BLaER1 treated with 17β-estradiol and CSF1 and Interleukin-3, amounts not matched to agents 10 nM and 100 nM (cell line): ENCODE measurements around the gene TACC3.

Experiments
- H3K27ac ChIP-seq, 11 experiments: shearing (Covaris generic); formaldehyde crosslinking; 2 replicates each; pipeline ENCODE4 v1.8.1; 2022
- H3K27me3 ChIP-seq, 11 experiments: shearing (Covaris generic); formaldehyde crosslinking; 2 replicates each; pipeline ENCODE4 v1.8.1; 2022
- H3K36me3 ChIP-seq, 11 experiments: shearing (Covaris generic); formaldehyde crosslinking; 2 replicates each; pipeline ENCODE4 v1.8.1; 2022
- H3K4me1 ChIP-seq, 10 experiments: shearing (Covaris generic); formaldehyde crosslinking; 2 replicates each; pipeline ENCODE4 v1.8.1; 2022
- H3K4me2 ChIP-seq, 11 experiments: shearing (Covaris generic); formaldehyde crosslinking; 2 replicates each; pipeline ENCODE4 v1.8.1; 2022
- H3K4me3 ChIP-seq, 10 experiments: shearing (Covaris generic); formaldehyde crosslinking; 2 replicates each; pipeline ENCODE4 v1.8.1; 2022
- H3K9ac ChIP-seq, 11 experiments: shearing (Covaris generic); formaldehyde crosslinking; 2 replicates each; pipeline ENCODE4 v1.8.1; 2022
- H3K9me3 ChIP-seq, 11 experiments: shearing (Covaris generic); formaldehyde crosslinking; replicated peaks in 1 of 11; 2 replicates each; pipeline ENCODE4 v1.8.1; 2022
- H4K20me1 ChIP-seq, 11 experiments: shearing (Covaris generic); formaldehyde crosslinking; 2 replicates each; pipeline ENCODE4 v1.8.1; 2022
- Cebpa-rat ChIP-seq, 11 experiments: shearing (Covaris generic); IDR thresholded peaks; 2 replicates each; pipeline ENCODE4 v1.8.1; 2022

The TACC3 gene

DNA sequence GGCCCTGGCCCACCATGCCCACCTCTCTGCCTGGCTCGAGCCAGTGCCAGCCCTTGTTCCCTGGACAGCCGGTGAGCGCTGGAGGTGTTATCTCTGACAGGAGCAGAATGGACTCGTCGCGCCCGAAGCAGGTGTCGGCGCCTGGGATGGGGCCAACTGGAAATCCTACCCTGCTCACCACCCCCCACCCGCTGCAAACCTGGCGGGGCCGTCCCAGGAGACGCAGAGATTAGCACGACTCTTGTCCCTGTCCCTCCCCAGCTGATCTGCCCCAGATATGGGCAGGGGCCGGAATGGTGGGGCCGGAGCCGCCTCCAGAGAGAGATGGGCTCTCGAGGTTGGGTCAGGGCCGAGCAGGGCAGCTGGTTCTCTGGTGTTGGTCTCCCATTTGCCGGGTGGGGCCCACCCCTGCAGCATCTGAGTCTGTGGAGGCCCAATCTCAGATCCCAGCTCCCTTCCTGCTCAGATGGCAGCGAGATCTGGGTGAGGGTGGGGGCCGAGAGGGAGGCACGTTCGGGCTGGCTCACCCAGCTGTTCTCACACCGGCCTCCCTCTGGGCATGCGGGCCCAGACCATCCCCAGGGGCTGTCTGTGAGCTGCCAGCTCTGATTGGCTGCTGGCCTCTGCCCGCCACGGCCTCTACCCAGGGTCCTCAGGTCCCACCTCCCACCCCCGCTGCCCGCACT is 51.7 kb downstream of the TACC3 start:
- H3K36me3 ChIP-seq: no peaks in the 10 kb centered on the region
- H3K4me2 ChIP-seq: peak overlapping the region in 10 of 11 experiments; percentile 35 to 92 (median 84); a peak in 21 of 22 replicates
- H4K20me1 ChIP-seq: peaks cover 0 to 46% (median 19%) of the 10 kb centered on the region in 11 experiments; a peak in 15 of 22 replicates
- peak overlapping the region in 4 of 11 experiments; percentile 22 to 65 (median 48); a peak in 5 of 22 replicates for H3K9ac ChIP-seq
- peaks cover 22 to 35% (median 30%) of the 10 kb centered on the region in 11 experiments; a peak in 20 of 22 replicates for H3K27me3 ChIP-seq
- H3K9me3 ChIP-seq: no peaks in the 10 kb centered on the region
- TF ChIP-seq Cebpa-rat (IDR thresholded peaks at IDR 0.05): no peak
- no peak overlapping the region for H3K27ac ChIP-seq
- H3K4me1 ChIP-seq: peaks cover 52 to 98% (median 92%) of the 10 kb centered on the region in 10 experiments
- no peak overlapping the region for H3K4me3 ChIP-seq

- H3K9ac ChIP-seq: peak overlapping the region in 4 of 11 experiments; percentile 22 to 65 (median 36); a peak in 4 of 22 replicates
- no peaks in the 10 kb centered on the region for H3K9me3 ChIP-seq
- H3K27ac ChIP-seq: 0 out of 22 replicates have a peak overlapping the region, but pooled peaks of 1 of the 11 experiments have one; percentile 15
- peaks cover 14 to 28% (median 22%) of the 10 kb centered on the region in 11 experiments; a peak in 19 of 22 replicates for H3K27me3 ChIP-seq
- peaks cover 47 to 90% (median 84%) of the 10 kb centered on the region in 10 experiments for H3K4me1 ChIP-seq
- no peak overlapping the region for H3K4me3 ChIP-seq
- H4K20me1 ChIP-seq: peaks cover 0 to 38% (median 12%) of the 10 kb centered on the region in 11 experiments; a peak in 13 of 22 replicates
- no peaks in the 10 kb centered on the region for H3K36me3 ChIP-seq
- TF ChIP-seq Cebpa-rat (IDR thresholded peaks at IDR 0.05): no peak
- peak overlapping the region in 9 of 11 experiments; percentile 78 to 92 (median 84); a peak in 16 of 22 replicates for H3K4me2 ChIP-seq
Observed at GRCh38 chr4:1773754-1774153, 52.4 kb downstream of the TACC3 start.

- H3K9ac ChIP-seq: peak overlapping the region in 9 of 11 experiments; percentile 5 to 63 (median 57); a peak in 16 of 22 replicates
- no peaks in the 10 kb centered on the region for H3K36me3 ChIP-seq
- peaks cover 0 to 21% (median 0%) of the 10 kb centered on the region in 11 experiments; a peak in 8 of 22 replicates for H4K20me1 ChIP-seq
- H3K9me3 ChIP-seq: no peaks in the 10 kb centered on the region
- peak overlapping the region; percentile 51 to 92 (median 74) for H3K4me2 ChIP-seq
- peaks cover 0 to 6% (median under 1%) of the 10 kb centered on the region in 11 experiments; a peak in 12 of 22 replicates for H3K27me3 ChIP-seq
- peaks cover 40 to 79% (median 67%) of the 10 kb centered on the region in 10 experiments for H3K4me1 ChIP-seq
- H3K27ac ChIP-seq: peak overlapping the region in 9 of 11 experiments; percentile 24 to 69 (median 63); a peak in 14 of 22 replicates
- no peak for TF ChIP-seq Cebpa-rat (IDR thresholded peaks at IDR 0.05)
- H3K4me3 ChIP-seq: no peak overlapping the region
Observed at GRCh38 chr4:1775731-1776500, 54.6 kb downstream of the TACC3 start.

DNA sequence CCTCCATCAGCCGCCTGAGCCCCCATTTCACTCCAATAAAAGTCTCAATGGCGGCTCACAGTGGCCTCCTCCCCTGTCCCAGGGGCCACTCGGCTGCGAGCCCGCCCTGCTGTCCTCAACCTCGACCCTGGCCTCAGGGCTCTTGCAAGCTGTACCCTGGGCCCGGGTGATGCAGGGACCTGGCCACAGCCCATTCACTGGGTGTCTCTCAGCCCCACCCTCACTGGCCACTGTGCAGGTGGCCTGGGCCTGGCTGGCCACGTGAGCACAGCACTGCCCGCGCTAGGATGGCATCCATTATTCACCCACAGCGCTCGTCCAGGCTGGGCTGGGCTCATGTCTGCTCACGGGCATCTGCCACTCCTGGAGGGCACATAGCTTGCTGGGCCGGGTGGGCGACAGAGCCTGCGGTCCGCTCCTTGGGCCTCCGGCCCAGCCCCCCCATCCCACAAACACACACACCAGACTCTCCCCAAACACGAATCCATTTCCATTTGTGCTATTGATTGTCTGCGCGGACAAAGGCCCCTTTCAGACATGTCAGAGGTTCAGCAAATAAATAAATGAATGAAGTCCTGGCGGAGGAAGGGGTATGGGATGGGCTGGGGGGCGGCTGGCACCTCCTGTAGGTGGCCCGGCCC is 55.3 kb downstream of the TACC3 start:
- H3K4me1 ChIP-seq: peaks cover 33 to 72% (median 60%) of the 10 kb centered on the region in 10 experiments
- H3K36me3 ChIP-seq: no peaks in the 10 kb centered on the region
- no peaks in the 10 kb centered on the region for H3K9me3 ChIP-seq
- no peak overlapping the region for H3K4me3 ChIP-seq
- H3K27ac ChIP-seq: peak overlapping the region in 4 of 11 experiments; percentile 35 to 63 (median 40); a peak in 5 of 22 replicates
- H3K9ac ChIP-seq: peak overlapping the region in 4 of 11 experiments; percentile 5 to 24 (median 10); a peak in 2 of 22 replicates
- H3K27me3 ChIP-seq: no peaks in the 10 kb centered on the region; a peak in 1 of 22 replicates
- H4K20me1 ChIP-seq: peaks cover 0 to 14% (median 0%) of the 10 kb centered on the region in 11 experiments; a peak in 4 of 22 replicates
- TF ChIP-seq Cebpa-rat (IDR thresholded peaks at IDR 0.05): no peak
- peak overlapping the region; percentile 51 to 92 (median 74); a peak in 20 of 22 replicates for H3K4me2 ChIP-seq

DNA sequence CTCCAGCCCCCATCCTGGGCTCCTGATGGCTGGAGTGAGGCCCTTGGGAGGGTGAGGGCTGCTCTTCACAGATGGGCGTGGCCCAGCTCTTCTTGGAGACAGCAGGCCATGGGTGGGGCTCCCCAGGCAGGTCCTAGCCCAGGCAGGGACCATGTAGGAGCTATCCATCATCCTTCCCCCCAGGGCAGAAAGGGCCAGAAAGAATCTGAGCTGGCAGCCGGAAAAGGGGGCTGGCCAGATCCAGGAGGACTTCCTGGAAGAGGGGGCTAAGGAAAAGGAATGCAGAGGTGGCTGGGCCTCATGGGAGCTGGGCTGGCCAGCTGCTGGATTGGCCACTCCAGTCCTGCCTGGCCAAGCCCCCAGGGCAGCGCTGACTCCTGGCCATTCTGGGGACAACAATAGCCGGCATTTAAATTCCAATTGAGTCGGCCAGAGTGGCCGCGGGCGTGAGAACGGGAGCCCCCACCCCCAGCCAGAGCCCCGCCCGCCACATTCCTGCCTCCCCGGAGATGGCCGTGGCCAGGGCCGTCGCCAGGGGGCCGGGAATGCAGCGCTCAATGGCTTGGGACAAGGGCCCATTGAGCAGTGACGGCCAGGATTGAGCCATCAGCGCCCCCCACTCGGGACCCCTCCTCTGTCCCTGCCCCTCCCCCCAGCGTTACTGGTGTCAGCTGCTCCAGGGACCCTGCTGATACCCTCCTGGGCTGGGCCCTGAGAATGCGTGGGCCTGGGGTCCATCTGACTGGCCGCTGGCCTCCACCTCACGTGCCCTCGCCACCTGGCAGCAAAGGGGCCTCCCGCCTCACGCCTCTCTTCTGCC is 56.7 kb downstream of the TACC3 start:
- H3K27ac ChIP-seq: no peak overlapping the region

DNA sequence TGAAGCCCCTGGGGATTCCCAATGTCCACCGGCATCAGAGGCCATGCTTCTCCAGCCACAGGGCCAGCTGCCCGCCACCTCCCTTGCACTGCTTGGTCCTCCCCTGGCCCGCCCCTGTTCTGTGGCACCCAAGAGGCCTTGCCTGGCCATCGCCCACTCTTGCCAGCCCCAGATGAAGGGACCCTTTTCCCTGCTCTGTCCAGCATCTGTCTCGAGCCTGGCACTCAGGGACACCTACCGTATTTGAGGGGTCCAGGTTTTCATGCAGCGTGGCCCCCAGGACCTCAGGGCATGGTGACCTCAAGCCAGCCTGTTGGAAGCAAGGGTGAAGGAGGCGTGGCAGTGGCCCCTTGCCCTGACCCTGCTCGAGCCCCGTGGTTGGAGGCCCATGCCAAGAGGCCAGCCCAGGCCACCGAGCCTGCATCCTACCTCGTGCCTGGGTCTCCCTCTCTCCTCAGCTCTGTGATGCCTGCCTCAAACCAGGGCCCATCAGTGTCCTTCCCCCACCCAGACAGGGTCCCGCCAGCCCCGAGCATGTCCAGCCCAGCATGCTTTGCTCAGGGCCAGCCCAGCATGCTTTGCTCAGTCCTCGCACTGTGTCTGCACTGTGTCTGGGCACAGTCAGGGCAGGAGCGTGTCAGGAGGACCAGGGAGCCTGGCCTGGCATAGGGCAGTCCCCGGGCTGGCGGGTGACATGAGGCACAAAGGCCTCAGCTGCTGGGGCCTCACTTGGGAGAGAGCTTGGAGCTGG is 57.5 kb downstream of the TACC3 start:
- no peak overlapping the region for H3K4me3 ChIP-seq
- no peak overlapping the region for H3K4me2 ChIP-seq
- TF ChIP-seq Cebpa-rat (IDR thresholded peaks at IDR 0.05): no peak

More for the DNA sequence above, 56.7 kb downstream of the TACC3 start:
- H3K4me1 ChIP-seq: peaks cover 19 to 69% (median 56%) of the 10 kb centered on the region in 10 experiments
- no peak overlapping the region for H3K9ac ChIP-seq
- no peak for TF ChIP-seq Cebpa-rat (IDR thresholded peaks at IDR 0.05)
- H4K20me1 ChIP-seq: peaks cover 0 to 5% (median 0%) of the 10 kb centered on the region in 11 experiments; a peak in 2 of 22 replicates
- no peak overlapping the region for H3K4me3 ChIP-seq
- no peaks in the 10 kb centered on the region for H3K36me3 ChIP-seq
- H3K27me3 ChIP-seq: no peaks in the 10 kb centered on the region; a peak in 1 of 22 replicates
- 0 out of 22 replicates have a peak overlapping the region, but pooled peaks of 2 of the 11 experiments have one; percentile 10 to 18 for H3K4me2 ChIP-seq
- no peaks in the 10 kb centered on the region for H3K9me3 ChIP-seq

More for the DNA sequence above, 57.5 kb downstream of the TACC3 start:
- Histone ChIP-seq H3K9ac (no peak overlapping the region), H3K36me3 (no peaks in the 10 kb centered on the region), H3K9me3 (no peaks in the 10 kb centered on the region), H3K27ac (no peak overlapping the region), H3K4me1 (peaks cover 17 to 65% (median 53%) of the 10 kb centered on the region in 10 experiments), H4K20me1 (peaks cover 0 to 6% (median 0%) of the 10 kb centered on the region in 11 experiments; a peak in 3 of 22 replicates), H3K27me3 (peaks cover 0 to under 1% (median 0%) of the 10 kb centered on the region in 11 experiments; a peak in 1 of 22 replicates)
